GM19328 (cell line): ENCODE results near the gene EPHB1.

ENCODE experiments used
- ATAC-seq: cut with Tn5 transposase; IDR thresholded peaks from one replicate; pipeline ENCODE4 v1.9.1; 2021; ENCODE audit warnings: mild to moderate bottlenecking, moderate library complexity; ENCODE audit not compliant: unreplicated experiment

Gene EPHB1

GRCh38 chr3:134807189-134807588 is 12.1 kb downstream of the EPHB1 start:
- ATAC-seq = no peak

GRCh38 chr3:134808835-134809234 is 13.8 kb downstream of the EPHB1 start:
- no peak for ATAC-seq

- no peak for ATAC-seq
Observed at GRCh38 chr3:134809427-134810051, 14.5 kb downstream of the EPHB1 start.

GRCh38 chr3:134810052-134810435 is 15.0 kb downstream of the EPHB1 start:
- ATAC-seq = no peak

GRCh38 chr3:134810850-134811249 is 15.8 kb downstream of the EPHB1 start:
- ATAC-seq = no peak

GRCh38 chr3:134813618-134814017 is 18.6 kb downstream of the EPHB1 start:
- no peak for ATAC-seq

GRCh38 chr3:134815519-134815918 is 20.5 kb downstream of the EPHB1 start:
- ATAC-seq = no peak

- ATAC-seq = no peak
Observed at GRCh38 chr3:134816623-134817022, 21.6 kb downstream of the EPHB1 start.

- ATAC-seq = no peak
Observed at GRCh38 chr3:134817297-134817696, 22.2 kb downstream of the EPHB1 start.

GRCh38 chr3:134820994-134821393 is 25.9 kb downstream of the EPHB1 start:
- ATAC-seq = no peak

- no peak for ATAC-seq
Observed at GRCh38 chr3:134822090-134822489, 27.0 kb downstream of the EPHB1 start.

- no peak for ATAC-seq
Observed at GRCh38 chr3:134823679-134824078, 28.6 kb downstream of the EPHB1 start.

- ATAC-seq = no peak
Observed at GRCh38 chr3:134824791-134825190, 29.7 kb downstream of the EPHB1 start.

- ATAC-seq = no peak
Observed at GRCh38 chr3:134827213-134827612, 32.2 kb downstream of the EPHB1 start.

GRCh38 chr3:134829721-134830120 is 34.7 kb downstream of the EPHB1 start:
- ATAC-seq = no peak

- no peak for ATAC-seq
Observed at GRCh38 chr3:134832585-134832984, 37.5 kb downstream of the EPHB1 start.

- ATAC-seq = no peak
Observed at GRCh38 chr3:134833453-134834163, 38.5 kb downstream of the EPHB1 start.

GRCh38 chr3:134836921-134837320 is 41.9 kb downstream of the EPHB1 start:
- no peak for ATAC-seq

- no peak for ATAC-seq
Observed at GRCh38 chr3:134838599-134838998, 43.5 kb downstream of the EPHB1 start.

- ATAC-seq = no peak
Observed at GRCh38 chr3:134839422-134839821, 44.4 kb downstream of the EPHB1 start.

- ATAC-seq = no peak
Observed at GRCh38 chr3:134839990-134840389, 44.9 kb downstream of the EPHB1 start.

- no peak for ATAC-seq
Observed at GRCh38 chr3:134840459-134840858, 45.4 kb downstream of the EPHB1 start.

GRCh38 chr3:134846084-134846483 is 51.0 kb downstream of the EPHB1 start:
- ATAC-seq = no peak
